ENCODE measurements around the gene TOM1L2.
"Not testable (repeated sequence)": the region's sequence is repeated elsewhere in the genome, so short reads cannot be mapped to it uniquely, and the experiment has no call there.

Gene TOM1L2

DNA sequence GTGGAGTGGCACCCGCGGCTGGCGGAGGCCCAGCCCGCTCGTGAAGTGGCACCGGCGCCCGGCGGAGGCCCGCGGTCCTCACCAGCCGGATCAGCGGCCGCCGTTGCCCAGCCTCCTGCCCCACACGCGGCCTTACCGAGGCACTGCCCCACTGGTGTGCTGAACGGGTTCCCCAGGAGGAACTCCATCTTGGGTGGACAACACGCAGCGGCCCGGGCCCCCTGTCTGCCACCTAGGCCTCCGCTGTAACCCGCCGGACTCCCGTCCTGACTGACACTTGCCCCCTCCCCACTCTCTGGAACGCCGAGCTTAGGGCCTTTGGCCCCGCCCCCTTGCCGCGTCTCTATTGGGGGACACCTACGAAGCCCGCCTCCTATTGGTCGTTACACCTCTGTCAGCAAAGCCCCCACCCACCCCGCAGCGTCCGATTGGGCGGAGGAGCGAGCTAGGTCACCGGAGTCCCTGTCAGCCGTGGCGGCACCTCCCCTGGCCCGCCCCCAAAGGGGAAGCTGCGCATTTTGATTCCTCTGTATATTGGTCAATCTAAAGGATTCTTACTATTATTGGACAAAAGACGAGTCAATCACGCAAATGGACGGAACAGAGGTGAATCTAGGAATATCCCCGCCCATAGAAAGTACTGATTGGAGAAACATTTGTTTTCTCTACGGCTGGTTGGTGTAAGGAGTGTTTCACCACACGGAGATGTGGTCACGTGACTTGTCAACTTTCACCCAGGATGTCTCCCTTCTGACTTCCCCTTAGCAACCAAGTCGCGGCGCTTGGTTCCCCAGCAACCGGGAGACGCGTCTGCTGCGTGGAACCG, at the start of gene TOM1L2, which contains the start of gene DRC3:
Gene TOM1L2 (minus strand): TSS at position 275 of the 826 bp plus-strand sequence. CDS start 87 bp downstream, at position 188.
Gene DRC3 (plus strand): TSS at position 737 of the 826 bp plus-strand sequence. CDS start 4,737 bp downstream, outside the sequence.
- DNase-seq (ENCODE audit: low spot score), result peak; percentile 99

DNA sequence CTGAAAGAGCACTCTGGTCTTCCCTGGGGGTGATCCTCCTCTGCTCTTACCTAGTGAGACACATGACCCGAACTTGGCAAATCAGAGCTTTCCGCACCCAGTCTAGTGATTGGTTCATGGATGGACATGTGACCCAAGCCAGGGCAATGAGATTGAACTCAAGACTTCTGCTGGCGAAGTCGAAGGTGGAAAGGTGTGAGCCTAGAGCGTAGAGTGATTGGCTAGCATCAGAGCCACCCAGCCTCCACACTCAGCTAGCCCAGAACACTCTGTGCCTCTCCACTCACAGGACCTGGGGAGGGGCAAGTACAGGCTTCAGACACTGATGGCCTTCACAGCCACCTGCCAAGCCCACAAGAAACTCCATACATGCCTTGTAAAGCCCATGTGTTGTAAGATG, 49.2 kb upstream of the TOM1L2 start:
- DNase-seq (ENCODE audit: low spot score), result no peak

- DNase-seq (ENCODE audit: low spot score), result no peak
Observed at GRCh38 chr17:18020971-18021370, 48.8 kb upstream of the TOM1L2 start.

DNA sequence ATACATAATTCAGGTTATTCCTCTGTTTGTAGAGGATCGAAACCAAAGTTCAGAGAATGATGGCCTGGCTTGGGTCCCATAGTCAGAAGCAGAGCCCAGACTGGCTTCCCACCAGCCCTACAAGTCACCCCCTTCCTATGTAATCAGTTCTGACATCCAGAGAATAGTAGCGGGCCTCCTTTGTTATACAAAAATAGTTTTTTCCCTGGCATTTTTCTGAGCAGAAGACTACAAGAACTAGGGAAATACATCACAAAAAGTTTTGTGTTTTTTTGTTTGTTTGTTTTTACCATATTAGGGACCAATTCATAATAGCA, 47.6 kb upstream of the TOM1L2 start:
- DNase-seq (ENCODE audit: low spot score), result no peak

DNA sequence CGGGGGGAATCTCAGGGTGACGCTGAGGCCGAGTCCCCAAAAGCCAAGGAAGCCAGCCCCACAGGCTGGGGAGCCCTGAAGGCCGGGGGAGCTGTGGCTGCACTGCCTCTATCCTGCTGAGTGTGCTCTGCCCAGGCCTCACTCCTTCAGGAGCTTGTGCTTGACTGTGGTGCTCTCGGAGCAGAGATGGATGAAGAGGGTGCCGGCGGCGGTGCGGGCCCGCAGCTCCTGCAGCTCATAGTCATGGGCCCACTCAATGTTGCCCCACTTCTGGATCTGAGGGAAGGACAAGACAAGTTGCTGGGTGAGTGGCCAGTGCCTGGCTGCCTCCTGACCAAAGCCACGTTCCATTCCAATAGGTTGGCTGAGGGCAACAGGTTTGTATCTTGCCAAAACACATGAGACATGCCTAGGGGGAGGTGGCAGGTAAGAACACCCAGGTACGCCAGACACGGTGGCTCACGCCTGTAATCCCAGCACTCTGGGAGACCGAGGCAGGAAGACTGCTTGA, 46.3 kb upstream of the TOM1L2 start:
- DNase-seq (ENCODE audit: low spot score), result no peak

GRCh38 chr17:18017958-18018357, 45.8 kb upstream of the TOM1L2 start:
- no peak for DNase-seq (ENCODE audit: low spot score)

GRCh38 chr17:18016426-18016825, 44.2 kb upstream of the TOM1L2 start:
- DNase-seq (ENCODE audit: low spot score), result no peak

DNA sequence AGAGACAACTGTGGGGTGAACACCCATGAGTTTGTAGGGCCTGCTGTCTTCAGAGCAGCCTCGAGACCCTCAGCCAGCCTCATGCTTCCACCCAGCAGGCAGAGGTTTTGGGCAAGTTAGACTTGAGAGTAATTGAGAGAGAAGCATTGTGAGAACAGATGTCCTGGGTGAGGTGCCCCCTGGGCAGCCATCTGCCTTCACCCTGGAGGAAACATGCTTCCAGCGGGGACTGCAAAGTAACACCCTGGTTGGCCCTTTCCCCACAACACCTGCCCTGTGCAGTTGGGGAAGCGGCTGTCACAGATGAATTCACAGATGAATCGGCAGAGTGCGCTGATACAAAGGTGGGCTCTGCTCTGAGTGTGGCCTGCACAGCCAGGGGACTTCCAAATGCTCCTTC, 43.4 kb upstream of the TOM1L2 start:
- DNase-seq (ENCODE audit: low spot score), result no peak

DNA sequence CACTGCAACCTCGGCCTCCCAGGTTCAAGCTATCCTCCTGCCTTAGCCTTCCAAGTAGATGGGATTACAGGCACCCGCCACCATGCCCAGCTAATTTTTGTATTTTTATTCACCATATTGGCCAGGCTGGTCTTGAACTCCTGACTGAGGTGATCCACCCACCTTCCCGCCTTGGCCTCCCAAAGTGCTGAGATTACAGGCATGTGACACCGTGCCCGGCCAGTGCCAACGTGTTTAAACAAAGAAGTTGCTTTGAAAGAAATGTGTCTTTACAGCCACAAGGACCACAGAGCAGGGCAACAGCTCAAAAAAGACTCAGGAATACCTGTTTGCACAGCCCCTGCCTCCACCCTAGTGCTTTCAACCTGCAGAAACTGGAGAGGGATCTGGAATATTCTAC, 41.8 kb upstream of the TOM1L2 start:
- DNase-seq (ENCODE audit: low spot score), result no peak

GRCh38 chr17:18011286-18011685, 39.1 kb upstream of the TOM1L2 start:
- DNase-seq (ENCODE audit: low spot score), result no peak

GRCh38 chr17:18009609-18010420, 37.6 kb upstream of the TOM1L2 start:
- DNase-seq (ENCODE audit: low spot score), result no peak

DNA sequence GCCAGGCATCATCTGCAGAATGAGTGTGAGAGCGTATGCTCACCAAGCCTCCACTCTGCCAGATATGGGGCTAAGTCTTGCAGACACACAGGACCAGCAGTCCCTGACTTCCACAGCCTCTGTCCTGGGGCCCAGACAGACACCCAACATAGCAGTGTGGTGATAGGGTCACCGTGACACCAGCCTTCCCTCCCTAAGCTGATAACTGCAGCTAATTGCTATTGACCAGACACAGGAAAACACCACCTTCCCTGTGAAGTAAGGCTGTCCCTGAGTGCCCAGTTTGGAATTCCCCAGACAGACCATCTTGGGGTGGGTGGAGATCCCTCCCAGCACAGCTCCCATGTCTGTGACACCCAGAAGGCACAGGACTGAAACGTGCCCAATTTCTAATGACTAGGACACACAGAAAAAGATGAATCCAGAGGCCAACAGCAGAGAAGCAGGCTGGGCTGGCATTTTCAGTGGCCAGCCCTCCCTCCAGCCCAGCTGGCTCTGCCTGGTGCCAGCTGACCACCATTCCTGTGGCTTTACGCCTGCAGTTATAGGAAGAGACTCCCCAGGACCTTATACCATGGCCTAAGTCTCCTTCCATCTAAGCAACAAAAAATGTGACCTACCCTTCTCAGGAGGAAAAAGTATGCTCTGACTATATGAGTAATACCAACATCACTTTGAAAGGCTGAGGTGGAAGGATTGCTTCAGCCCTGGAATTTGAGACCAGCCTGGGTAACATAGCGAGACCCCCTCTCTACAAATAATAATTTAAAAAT, 36.5 kb upstream of the TOM1L2 start:
- no peak for DNase-seq (ENCODE audit: low spot score)

GRCh38 chr17:18006495-18007239, 34.5 kb upstream of the TOM1L2 start:
- DNase-seq (ENCODE audit: low spot score), result no peak

- no peak for DNase-seq (ENCODE audit: low spot score)
Observed at GRCh38 chr17:18005496-18005895, 33.3 kb upstream of the TOM1L2 start.

- DNase-seq (ENCODE audit: low spot score), result no peak
Observed at GRCh38 chr17:18004884-18005305, 32.7 kb upstream of the TOM1L2 start.

GRCh38 chr17:18004345-18004744, 32.1 kb upstream of the TOM1L2 start:
- no peak for DNase-seq (ENCODE audit: low spot score)

DNA sequence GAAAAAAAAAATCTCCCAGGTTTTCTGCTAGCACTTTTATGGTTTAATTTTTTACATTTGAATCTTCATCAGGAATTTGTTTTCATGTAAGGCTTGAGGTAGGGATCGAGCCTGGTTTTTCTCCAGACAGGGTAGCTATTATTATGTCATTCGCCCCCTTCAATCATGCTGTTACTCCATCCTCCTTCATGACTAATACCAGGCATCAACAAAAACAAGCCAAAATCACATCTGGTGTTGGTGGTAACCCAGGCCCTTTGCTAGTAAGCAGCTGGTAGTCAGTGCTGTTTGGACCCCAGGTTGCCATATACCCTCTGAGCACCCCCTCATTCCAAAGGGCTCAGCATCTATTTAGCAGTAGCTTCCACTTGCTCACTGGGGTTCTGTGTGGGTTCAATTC, 30.0 kb upstream of the TOM1L2 start:
- no peak for DNase-seq (ENCODE audit: low spot score)

- DNase-seq (ENCODE audit: low spot score), result no peak
Observed at GRCh38 chr17:18000030-18000408, 27.8 kb upstream of the TOM1L2 start.

DNA sequence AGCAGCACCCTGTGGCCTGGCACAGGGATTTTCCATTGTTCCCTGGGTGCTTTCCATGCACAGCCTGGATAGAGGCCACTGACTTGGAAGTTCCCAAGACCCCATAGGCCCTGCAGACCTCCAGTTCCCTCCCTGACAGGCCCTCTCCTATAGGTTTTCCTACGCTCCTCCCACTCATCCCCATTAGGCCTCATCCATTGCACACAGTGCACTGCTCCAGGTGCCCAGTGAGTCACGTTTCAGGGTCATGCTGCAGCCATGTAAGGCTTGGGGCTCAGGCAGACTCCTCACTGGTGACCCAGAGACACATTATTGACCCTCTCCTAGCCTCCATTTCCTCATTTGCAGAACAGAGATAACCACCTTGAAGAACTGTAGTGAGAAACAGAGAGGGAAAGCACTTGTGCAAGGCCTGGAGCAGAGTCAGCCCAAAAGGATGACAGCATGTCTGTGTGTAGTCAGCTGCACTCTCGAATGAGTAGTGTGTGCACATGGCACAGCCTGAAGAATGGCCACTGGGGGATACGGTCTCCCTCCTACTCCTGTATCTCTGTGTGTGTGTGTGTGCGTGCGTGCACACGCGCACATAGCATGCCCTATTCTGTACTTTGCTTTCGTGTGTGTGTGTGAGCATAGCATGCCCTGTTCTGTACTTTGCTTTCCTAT, 27.3 kb upstream of the TOM1L2 start:
- no peak for DNase-seq (ENCODE audit: low spot score)

DNA sequence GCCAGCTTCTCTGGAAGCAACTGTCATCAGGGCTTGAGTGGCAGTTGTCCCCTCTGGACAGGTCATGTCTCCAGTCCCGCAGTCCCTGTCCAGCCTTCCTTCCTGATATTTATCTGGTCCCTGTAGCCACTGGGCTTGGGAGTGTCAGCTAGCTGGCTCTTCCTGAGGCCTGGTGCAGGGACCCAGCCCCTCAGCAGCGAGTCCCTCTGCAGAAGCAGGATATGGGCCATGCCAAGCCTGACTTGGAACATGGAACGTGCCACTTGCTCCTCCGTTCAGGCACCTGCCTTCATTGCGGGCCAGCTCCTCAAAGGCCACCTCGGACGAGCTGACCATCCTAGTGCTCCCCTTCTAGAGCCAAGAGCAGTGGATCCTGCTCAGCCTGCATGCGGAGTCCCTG, 26.7 kb upstream of the TOM1L2 start:
- no peak for DNase-seq (ENCODE audit: low spot score)

DNA sequence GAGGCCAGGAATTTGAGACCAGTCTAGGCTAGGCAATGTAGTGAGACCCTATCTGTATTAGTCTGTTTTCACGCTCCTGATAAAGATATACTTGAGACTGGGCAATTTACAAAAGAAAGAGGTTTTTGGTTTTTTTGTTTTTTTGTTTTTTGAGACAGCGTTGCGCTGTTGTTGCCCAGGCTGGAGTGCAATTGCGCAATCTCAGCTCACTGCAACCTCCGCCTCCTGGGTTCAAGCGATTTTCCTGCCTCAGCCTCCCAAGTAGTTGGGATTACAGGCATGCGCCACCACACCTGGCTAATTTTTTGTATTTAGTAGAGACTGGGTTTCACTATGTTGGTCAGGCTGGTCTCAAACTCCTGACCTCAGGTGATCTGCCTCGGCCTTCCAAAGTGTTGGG, 23.7 kb upstream of the TOM1L2 start:
- not testable (repeated sequence) for DNase-seq (ENCODE audit: low spot score)

All from NAMALWA (cell line).